GM21390 (cell line): ENCODE measurements around the gene PHGDH.
"Not testable (repeated sequence)": the region's sequence is repeated elsewhere in the genome, so short reads cannot be mapped to it uniquely, and the experiment has no call there.

Source experiments
- ATAC-seq: cut with Tn5 transposase; IDR thresholded peaks from one replicate; pipeline ENCODE4 v1.9.1; 2021; ENCODE audit not compliant: unreplicated experiment

Gene PHGDH

GRCh38 chr1:119786473-119787050 lies 74.8 kb downstream of the PHGDH start:
- ATAC-seq = not testable (repeated sequence)

GRCh38 chr1:119787776-119788175 lies 76.0 kb downstream of the PHGDH start:
- no peak for ATAC-seq

- ATAC-seq = no peak
Observed at GRCh38 chr1:119790451-119791198, 78.9 kb downstream of the PHGDH start.

- no peak for ATAC-seq
Observed at GRCh38 chr1:119791377-119791776, 79.6 kb downstream of the PHGDH start.
